GM12864 (cell line): Measurements from ENCODE around the gene MAPKAP1.

Experiments used
- DNase-seq: peaks from one replicate; pipeline ENCODE4 v3.0.0-alpha.2; 2011; ENCODE audit warnings: low read depth
- H3K4me3 ChIP-seq: 2 replicates; pipeline ENCODE4 v1.5.1; 2011; ENCODE audit warnings: mild to moderate bottlenecking, low read depth, low read length, control low read depth
- CTCF ChIP-seq: IDR thresholded peaks from 2 replicates; pipeline ENCODE4 v1.5.1; 2011; ENCODE audit warnings: low read depth, mild to moderate bottlenecking, moderate library complexity, low read length, control low read depth, inconsistent platforms; ENCODE audit errors: missing control alignments

Gene MAPKAP1

GRCh38 chr9:125633116-125633745 is 73.8 kb downstream of the MAPKAP1 start:
- no peak for DNase-seq
- no peak for TF ChIP-seq CTCF
- peak overlapping the region; percentile 6; the same call in 1 of the 2 replicates for H3K4me3 ChIP-seq

GRCh38 chr9:125632321-125633115 is 74.5 kb downstream of the MAPKAP1 start:
- no peak for TF ChIP-seq CTCF
- no peak overlapping the region; the same call in 1 of the 2 replicates for H3K4me3 ChIP-seq
- DNase-seq, result peak; percentile 88

DNA sequence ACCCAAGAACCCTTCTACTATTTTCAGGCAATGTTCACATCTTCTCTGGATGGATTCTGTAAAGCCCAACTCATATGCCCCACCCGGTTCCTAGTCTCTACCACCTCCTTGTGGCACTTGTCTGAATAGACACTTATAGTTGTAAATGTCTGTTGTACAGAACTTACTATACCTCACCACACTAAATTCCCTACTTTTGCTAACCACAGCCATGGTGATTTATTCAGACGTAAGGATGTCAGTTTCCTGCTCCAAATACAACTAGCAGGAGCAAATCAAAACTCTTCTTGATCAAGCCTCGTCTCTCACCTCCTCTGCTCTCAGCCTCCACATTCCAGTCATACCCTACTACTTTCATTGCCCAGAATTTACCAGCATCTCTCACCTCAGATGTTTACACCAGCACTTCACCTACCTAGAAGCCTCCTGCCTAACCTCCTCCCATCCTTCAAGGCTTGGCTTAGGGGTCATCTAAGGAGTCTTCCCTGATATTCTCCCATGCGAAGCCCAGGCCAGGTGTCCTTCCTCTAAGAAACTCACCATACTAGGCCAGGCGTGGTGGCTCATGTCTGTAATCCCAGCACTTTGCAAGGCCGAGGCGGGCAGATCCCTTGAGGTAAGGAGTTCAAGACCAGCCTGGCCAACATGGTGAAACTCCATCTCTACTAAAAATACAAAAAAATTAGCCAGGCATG is 75.5 kb downstream of the MAPKAP1 start:
- peak; percentile 74 for TF ChIP-seq CTCF
- no peak for DNase-seq
- H3K4me3 ChIP-seq, result no peak overlapping the region; the same call in 1 of the 2 replicates

DNA sequence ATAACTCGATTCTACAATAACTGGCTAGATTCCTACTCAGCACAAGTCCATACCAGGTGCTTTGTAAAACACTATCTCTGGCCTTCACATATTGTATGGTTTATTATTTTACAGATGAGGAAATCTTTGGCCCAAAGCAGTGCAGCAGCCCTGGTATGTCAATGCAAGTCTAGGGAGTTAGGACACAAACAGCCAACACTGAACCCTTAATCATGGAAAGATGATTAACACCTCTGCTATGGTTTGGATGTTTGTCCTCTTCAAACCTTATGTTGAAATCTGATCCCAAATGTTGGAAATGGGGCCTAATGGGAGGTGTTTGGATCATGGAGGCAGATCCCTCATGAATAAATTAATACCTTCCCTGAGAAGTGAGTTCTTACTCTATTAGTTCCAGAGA is 76.6 kb downstream of the MAPKAP1 start:
- no peak for TF ChIP-seq CTCF
- no peak for DNase-seq
- H3K4me3 ChIP-seq, result no peak overlapping the region

- no peak for DNase-seq
These were observed 77.6 kb downstream of the MAPKAP1 start for GRCh38 chr9:125629446-125629845.

GRCh38 chr9:125626187-125626586 is 80.8 kb downstream of the MAPKAP1 start:
- no peak overlapping the region for H3K4me3 ChIP-seq
- no peak for TF ChIP-seq CTCF
- no peak for DNase-seq

More at GRCh38 chr9:125629446-125629845, 77.6 kb downstream of the MAPKAP1 start:
- TF ChIP-seq CTCF, result no peak
- no peak overlapping the region for H3K4me3 ChIP-seq
